Stimulated activated CD4-positive, alpha-beta T cell treated with anti-CD3 and anti-CD28 coated beads, Interleukin-12 subunit alpha, Interleukin-12 subunit beta, amount 100 ng/mL, for 4 hours (primary cell): ENCODE measurements around the gene AKAP13.
"Not testable (repeated sequence)": the region's sequence is repeated elsewhere in the genome, so short reads cannot be mapped to it uniquely, and the experiment has no call there.

ENCODE experiments used
- DNase-seq: peaks from one replicate; pipeline ENCODE4 v3.0.0-alpha.2; 2020

The AKAP13 gene

GRCh38 chr15:85503151-85503799 is 122.9 kb downstream of the AKAP13 start:
- no peak for DNase-seq

- peak; percentile 13 for DNase-seq
Measured at GRCh38 chr15:85504749-85505676, 124.6 kb downstream of the AKAP13 start.

- no peak for DNase-seq
Measured at GRCh38 chr15:85507114-85507513, 126.7 kb downstream of the AKAP13 start.

- DNase-seq, result no peak
Measured at GRCh38 chr15:85509973-85510372, 129.6 kb downstream of the AKAP13 start.

GRCh38 chr15:85514413-85514812 is 134.0 kb downstream of the AKAP13 start:
- DNase-seq, result no peak

- no peak for DNase-seq
Measured at GRCh38 chr15:85515212-85515611, 134.8 kb downstream of the AKAP13 start.

- no peak for DNase-seq
Measured at GRCh38 chr15:85517086-85517485, 136.7 kb downstream of the AKAP13 start.

- no peak for DNase-seq
Measured at GRCh38 chr15:85518979-85519761, 138.8 kb downstream of the AKAP13 start.

GRCh38 chr15:85520650-85521049 is 140.2 kb downstream of the AKAP13 start:
- no peak for DNase-seq

GRCh38 chr15:85523530-85523929 is 143.1 kb downstream of the AKAP13 start:
- DNase-seq, result no peak

GRCh38 chr15:85525755-85526154 is 145.4 kb downstream of the AKAP13 start:
- no peak for DNase-seq

GRCh38 chr15:85527895-85528294 is 147.5 kb downstream of the AKAP13 start:
- no peak for DNase-seq

GRCh38 chr15:85530079-85530478 is 149.7 kb downstream of the AKAP13 start:
- no peak for DNase-seq

GRCh38 chr15:85531083-85531482 is 150.7 kb downstream of the AKAP13 start:
- no peak for DNase-seq

GRCh38 chr15:85532689-85533088 is 152.3 kb downstream of the AKAP13 start:
- no peak for DNase-seq

GRCh38 chr15:85534031-85534430 is 153.6 kb downstream of the AKAP13 start:
- no peak for DNase-seq

GRCh38 chr15:85535533-85536330 is 155.3 kb downstream of the AKAP13 start:
- DNase-seq, result not testable (repeated sequence)

GRCh38 chr15:85536341-85536740 is 155.9 kb downstream of the AKAP13 start:
- no peak for DNase-seq

- DNase-seq, result no peak
Measured at GRCh38 chr15:85539491-85539890, 159.1 kb downstream of the AKAP13 start.

- no peak for DNase-seq
Measured at GRCh38 chr15:85540085-85540797, 159.8 kb downstream of the AKAP13 start.

- no peak for DNase-seq
Measured at GRCh38 chr15:85541744-85542143, 161.3 kb downstream of the AKAP13 start.

- no peak for DNase-seq
Measured at GRCh38 chr15:85542488-85542887, 162.1 kb downstream of the AKAP13 start.
